Right renal cortex interstitium (tissue), 3 donors: Measurements from ENCODE around the gene TIMP3. TPM values are rescaled to one million over a fixed set of nuclear protein-coding genes. Genes with fewer than 3 reads are reported as not detected.

Experiments used
- DNase-seq, 3 donors: peaks; one replicate each; pipeline ENCODE4 v3.0.0-alpha.2; 2013; ENCODE audit warnings: low read depth in 3 of 3, low spot score in 2 of 3
- polyA plus RNA-seq, 3 donors: library from polyadenylated mRNA; unstranded; fragments of 120-200 nt; gene quantifications; one replicate each; pipeline ENCODE4 v1.2.1, GENCODE V29; 2013; ENCODE audit not compliant: insufficient read length in 3 of 3

The TIMP3 gene
- polyA plus RNA-seq, 3 donors = 136 to 161 (median 147) TPM

DNA sequence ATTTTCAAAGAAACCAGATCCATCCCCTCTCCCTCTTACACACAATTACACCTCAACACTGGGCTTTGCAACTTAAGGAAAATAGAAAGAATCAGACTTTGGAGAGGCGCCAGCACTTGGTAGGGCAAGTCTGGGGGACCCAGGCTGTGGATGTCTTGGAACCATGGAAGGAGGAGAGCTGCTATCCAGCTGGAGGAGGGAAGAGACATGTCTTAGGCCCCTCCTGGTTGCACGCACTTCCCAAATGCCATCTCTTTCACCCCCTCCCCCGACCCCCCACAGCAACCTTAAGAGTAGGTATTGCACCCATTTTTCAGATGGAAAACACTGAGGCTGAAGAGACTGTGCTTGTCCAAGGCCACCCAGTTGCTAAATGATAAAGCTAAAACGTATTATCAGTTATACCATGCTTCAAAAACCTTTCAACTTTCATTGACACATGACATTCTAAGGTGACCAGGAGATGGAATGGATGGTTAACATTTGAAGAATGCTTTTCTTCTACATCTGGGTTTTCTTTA, 3.9 kb downstream of the TIMP3 start:
- no peak for DNase-seq

DNA sequence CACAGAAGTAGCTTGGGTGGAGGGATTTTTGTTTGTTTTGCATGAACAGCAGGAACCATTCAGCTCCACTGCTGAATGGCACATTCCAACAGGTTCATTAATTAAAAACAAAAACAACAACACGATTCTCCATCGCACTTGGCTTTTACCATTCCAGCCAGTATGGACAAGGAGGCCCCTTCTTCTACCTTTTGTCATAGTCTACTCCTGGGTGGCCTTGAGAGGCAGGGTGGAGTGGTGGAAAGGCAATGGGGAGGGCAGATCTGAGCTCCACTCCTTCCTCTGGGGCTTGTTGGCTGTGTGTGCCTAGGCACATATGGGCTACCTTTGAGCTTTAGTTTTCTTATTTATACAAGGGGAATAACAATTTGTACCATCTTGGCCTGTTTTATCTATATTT, 4.8 kb downstream of the TIMP3 start:
- DNase-seq = no peak

DNA sequence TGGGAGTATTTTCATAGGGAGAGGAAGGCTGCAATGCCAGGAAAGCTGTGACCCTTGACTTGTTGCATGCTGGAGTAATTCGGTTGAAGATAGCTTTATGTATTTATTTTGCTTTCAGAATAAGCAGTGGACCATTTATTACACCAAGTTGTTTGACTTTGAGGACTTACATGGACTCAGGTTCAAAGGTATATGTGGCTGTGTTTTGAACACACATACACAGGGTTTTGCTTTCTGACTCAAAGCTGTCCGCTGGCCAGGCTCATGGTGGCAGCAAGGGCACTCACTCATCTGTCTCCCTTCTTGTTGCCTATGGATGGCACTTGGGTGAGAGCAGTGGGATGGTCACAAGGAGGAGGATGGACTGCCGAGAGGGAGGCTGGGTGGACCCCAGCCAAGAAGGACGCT, 6.5 kb downstream of the TIMP3 start:
- no peak for DNase-seq

DNA sequence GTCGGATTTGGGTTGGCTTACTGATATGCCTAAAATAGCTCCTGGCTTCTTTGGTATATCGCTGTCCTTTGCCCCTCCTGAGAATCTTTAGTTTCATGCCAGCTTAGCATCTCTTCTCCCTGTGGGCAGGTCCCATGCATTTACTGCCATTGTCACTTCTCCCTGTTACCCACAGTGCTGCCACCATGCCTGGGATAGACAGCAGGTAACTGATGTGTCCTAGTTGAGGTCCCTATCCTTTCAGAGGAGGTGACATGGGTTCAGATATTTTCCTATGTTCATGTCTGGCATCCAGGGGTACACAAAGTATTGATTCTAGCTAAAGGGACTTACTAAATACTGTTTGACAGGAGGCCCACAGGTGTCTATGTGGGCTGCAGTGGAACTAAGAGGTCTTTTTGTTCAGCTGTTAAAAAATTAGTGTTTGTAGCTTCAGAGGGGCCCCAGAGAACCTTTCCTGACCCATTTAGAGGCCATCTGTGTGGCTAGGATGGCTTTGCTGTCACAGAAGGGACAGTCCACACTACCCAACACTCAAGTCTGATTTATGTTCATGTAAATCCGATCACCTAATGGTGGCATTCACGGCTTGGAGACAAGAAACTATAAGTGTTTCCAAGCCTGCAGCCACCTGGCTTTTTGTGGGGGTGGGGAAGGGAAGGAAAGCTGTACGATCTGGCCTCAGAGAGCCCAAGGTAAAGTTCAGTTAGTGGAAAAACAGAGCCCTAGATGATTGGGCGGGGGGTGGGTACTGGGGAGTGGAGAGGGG, 8.5 kb downstream of the TIMP3 start:
- no peak for DNase-seq

DNA sequence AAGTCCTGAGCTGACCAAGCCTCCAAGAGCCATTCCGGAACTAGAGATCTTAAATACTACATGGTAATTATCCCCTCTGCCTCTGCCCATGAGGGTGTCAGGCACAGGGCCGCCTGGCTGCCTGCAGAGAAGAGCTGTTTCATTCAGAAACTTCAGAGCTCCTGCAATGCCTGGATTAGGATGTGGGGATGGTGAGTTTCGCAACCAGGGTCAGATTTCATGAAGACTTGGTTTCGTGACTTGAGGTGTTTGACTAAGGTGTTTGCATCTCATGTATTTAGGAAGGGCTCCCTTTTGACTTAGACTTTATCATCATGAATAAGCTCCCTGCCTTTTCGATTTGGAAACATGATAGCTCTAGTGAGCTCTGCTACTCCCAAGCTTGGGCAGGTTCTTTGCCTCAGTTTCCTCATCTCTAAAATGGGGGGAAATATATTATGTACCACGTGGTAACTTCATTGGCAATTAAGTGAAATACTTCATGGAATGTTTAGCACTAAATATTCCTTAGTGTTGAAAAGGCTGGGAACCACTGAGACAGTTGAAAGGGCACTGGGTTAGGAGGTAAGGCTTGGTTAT, 9.1 kb downstream of the TIMP3 start:
- DNase-seq = no peak

DNA sequence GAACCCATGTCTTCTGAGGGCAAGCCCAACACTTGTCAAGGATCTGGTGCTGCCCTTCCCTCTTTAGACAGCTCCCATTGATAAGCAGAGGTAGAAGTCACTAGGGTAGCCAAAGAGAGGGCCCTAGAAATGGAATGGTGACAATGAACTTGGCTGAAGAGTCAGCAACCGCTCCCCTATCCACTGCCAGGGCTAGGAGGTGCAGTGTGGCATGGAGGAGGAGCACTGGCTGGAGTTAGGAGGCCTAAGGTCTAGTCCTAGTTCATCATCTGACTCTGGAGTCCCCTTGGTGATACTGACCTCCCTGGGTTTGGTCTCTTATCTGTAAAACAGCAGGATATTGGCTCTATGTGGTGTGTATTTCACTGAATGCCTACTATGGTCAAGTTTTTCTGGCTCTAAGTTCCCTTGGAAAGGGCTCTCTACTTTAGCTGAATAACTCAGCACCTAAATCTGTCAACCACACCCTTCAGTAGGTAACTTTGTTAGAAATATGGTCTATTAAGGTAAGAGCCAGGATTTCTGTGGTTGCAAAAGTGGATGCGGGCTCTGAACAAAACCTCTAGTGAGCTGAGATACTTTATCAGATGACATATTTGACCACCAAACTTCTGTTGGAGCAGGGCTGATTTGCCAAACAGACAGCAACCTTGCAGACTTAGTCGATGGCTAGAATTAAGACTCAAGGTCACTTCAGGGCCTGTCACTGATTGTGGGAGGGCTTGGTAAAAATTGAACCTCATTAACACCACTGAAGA, 10.5 kb downstream of the TIMP3 start:
- DNase-seq = no peak

DNA sequence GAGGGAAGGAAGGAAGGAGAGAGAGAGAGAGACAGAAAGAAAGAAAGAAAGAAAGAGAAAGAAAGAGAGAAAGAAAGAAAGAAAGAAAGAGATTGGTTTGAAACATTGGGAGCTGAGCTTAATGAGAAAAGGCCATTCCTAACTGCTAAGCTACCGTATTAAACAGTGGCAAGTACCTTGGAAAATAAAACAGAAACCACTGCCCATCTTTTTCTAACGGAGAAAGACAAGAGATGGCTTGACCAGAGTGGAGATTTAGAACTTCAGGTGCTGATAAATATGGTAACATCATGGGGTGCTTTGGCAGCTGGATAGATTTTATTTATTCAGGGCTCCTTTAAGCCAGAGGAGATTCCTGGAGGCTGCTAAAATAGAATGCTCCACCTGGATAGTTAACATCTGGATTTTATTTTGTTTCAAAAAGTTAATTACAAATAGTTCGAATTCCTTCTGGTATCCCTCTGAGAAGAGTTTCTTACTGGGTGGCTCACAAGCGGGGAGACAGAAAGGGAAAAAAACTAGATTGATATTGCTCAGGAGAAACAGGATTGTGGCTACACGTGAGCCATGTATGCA, 12.9 kb downstream of the TIMP3 start:
- no peak for DNase-seq

DNA sequence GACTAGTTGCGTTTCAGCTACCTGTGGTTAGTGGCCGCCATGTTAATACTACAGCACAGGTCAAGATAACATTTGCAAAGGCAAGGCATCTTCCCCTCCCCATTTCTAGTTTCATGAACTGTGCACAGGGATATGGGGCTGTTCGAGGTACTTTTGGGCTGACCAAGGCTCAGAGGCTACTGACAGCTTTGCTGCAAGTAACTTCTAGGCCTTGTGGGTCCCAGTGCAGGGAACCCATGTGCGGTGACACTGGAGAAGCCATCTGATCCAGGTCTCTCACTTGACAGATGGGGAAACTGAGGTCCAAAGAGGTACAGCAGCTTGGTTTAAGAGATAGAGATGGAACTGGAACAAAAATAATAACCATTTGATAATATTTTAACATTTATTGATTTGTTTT, 13.6 kb downstream of the TIMP3 start:
- DNase-seq = no peak

DNA sequence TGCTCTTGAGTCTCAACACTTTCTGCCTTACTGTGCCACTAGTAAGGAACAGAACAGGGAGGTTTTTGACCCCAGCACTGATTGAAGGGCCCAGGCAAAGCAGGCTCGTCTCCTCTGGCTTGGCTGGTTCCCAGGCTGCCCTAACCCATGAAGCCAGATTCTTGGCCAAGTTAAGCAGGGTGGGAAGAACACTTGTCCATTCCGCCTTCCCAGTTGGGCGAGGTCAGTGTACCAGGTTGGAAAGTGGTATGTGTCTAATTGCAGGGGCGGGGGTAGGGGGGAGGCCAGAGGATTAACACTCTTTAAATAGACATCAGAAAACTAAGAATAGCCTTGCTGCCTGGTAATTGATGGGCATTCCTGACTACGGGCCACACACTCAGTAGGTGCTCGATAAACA, 14.4 kb downstream of the TIMP3 start:
- no peak for DNase-seq

DNA sequence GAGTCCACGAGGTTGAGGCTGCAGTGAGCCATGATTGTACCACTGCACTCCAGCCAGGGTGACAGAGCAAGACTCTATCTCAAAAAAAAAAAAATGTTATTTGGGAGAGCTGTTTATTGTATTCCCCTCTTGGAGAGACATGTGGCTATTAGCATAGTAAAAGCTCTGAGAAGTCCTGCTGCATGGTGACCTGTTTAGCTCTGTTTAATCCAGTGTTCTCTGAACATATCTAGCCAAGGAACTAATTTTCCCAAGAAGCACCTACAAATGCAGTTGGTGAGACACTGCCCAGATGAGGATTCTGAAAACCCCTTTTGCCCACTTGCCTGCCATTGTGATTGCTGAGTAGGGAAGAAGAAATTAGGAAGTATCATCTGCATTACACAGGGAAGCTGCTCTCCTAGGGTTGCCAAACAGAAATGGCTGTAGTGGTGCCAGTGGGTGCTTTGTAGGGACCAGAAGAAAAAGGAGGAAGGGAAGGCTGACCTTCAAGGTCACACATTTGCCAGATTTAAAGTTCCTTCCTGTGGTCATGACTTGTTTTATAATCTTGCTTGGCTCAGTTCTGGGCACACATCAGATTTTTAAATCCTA, 15.7 kb downstream of the TIMP3 start:
- DNase-seq = no peak

DNA sequence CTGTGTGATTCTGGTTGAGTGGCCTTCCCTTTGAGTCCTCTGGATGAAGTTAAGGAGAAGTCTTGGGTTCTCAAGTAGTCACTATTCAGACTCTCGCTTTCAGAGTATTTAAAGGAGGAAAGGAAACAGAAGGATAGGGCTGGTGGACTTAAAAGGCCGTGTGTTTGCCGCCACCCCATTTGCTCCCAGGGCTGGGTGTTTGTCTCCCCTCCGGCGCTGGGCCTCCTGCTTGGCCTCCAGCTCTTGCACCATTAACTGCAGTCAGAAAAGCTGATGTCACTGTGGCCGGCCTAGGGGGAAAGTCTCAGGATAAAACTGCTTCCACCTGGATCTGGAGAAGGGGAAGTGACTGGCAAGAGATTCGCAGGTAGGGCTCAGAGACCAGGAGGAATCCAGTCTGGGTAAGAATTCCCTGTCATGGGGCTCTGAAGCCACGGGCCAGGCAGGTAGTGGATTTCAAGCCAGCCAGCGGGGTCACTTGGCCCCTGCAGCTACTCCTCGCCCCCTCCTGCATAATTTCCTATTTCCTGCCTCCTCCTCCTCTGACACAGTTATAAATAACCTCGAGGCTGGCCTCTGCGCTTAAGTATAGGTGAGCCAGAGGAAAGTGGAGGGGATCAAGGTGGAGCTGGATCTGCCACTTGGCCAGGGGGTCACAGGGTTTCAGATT, 17.1 kb downstream of the TIMP3 start:
- no peak for DNase-seq

DNA sequence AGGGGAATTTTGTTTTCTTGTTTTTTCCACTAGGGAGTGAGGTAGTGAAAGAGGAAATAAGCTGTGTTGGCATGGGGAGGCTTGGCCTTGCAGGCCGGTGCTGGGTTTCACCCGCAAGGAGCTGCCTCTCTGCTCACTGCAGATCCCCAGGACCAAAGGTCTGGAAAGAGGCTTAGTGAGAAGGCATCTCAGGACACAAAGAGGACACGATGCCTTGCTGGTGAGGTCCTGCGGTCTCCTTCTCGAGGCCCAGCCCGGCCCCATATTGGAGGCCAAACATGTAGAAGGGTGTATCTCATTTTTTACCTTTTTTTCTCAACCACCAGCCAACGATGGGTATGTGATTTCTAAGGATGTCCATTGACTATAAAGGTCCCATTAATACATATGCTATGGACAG, 17.6 kb downstream of the TIMP3 start:
- no peak for DNase-seq

DNA sequence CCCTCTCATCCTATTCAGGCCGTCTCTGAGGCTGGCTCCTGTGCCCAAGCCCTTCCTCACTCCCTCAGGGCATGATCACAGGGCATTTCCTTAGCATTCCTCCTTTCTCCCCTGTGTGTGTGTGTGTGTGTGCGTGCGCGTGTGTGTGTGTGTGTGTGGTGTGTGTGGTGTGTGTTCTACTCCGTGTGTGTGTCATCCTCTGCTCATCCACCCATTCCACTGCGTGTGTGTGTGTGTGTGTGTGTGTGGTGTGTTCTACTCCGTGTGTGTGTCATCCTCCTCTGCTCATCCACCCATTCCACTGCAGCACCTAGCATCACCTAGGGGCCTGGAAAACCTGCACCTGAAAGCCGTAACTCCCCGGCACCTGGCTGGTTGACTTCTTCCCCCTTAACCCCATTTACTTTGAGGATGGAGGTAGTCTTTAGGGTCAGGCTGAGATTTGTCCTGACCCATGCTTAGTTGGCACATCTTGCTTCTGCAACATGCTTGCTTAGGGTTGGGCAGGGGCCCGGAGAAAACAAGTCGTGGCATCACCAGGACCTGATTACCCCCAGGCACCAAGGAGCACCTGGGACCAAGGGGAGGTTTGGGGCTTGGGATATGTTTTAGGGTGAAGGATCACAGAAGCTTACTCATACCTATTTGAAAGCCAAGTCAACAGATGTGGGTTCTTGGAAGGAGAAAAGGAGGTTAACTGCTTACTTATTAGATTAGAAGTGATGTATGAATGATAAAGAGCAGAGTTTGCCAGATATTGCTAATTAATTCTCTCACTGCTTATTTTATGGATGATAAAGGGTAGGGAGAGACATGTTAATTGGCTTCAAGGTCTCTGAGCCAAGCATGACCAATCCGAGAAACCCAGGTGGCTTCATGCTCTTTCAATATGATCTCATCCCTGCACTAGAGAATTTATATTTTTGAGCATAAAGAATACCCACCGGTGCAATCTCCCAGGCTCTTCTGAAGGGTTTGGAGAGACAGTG, 18.9 kb downstream of the TIMP3 start:
- DNase-seq = no peak

DNA sequence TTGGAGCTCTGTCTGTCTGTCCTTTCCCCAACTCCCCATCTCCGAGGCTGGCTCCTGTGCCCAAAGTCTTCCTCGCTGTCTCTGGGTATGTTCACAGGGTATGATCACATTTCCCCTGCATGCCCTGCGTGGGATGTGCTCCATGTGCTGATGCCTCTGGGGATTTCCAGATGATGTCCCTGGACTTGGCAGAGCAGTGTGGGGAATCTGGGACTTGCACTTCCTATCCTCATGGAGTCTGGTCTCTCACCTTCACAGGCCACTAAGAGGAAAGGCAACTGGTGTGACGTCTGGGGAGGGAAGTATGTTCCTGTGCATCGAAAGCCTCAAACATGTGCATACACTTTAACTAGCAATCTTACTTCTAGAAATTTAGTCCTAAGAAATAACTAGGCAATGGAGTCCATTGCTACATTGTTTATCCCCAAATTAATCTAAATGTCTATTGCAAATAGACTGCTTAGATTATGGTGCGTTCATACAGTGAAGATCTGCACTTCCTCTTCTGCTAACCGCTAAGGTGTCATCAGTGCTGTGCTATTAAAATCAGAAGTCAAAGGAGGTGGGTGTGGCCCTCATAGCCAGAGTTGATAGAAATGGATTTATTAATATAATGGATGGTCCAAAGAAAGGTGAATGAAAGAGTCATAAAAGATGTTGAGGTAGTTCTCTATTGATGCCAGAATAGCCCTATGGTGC, 20.8 kb downstream of the TIMP3 start:
- no peak for DNase-seq

DNA sequence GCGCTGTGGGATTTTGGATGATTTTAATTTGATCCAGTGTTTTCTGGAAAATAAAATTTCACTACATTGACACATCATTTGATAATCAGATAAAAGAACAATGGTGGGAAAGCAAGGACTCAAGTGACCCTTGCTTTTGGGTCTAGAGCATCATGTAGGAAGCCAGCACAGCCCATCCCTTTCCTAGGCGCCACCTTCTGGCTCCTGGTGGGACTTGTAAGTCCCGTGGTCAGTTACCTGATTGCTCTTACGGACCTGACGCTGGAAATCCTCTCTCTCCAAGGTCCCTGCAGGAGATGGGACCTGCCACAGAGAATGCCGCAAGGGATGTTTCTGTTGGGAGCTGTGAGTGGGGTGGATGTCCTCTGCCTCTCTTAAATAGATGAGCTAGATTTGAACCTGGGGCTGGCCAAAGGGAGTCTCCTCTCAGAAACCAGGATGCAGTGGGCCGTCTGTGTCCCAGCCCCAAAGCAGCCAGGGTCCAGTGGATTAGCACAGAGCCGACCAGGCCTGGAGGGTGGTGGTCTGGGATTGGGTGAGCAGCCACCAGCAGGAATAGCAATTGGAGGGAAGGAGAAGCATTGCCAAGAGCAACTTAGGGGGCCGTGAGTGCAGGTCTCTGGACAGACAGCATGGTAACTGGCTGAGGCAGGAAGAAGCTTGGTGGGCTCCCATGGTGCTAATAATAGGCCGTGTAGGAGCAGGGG, 21.7 kb downstream of the TIMP3 start:
- DNase-seq = no peak

DNA sequence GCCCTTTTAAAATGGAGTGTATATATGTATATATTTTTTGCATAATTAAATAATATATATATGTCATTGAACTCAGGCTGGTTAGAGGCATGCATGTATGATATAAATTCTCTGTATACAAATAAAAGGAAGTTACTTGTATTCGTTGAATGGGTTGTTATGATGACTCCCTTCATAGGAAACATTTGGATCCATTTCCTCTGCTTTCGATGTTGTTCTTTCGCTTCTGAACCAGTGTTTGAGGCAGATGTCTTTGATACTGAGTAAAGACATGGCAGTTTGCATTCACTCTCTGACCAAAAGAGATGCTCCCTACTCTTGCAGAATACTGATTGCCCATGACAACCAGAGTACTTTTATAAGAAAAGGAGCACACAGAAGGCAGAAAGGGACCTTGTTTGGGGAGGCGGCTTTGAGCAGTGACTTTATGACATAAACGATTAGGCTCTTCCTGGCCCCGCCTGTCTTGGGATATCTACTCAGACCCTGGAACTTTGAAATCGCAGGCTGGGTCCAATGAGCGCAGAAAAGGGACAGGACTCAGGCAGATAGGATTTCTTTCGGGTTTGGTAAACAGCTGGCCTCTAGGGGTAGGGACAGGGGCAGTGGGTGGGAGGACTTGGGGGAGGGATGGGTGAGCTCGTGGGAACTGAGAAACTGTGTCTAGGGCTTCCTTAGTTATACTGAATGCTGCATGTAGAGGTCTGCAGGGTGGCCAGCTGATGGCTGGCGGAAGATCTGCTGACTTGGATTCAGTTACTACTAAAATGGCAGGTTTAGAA, 23.2 kb downstream of the TIMP3 start:
- no peak for DNase-seq

DNA sequence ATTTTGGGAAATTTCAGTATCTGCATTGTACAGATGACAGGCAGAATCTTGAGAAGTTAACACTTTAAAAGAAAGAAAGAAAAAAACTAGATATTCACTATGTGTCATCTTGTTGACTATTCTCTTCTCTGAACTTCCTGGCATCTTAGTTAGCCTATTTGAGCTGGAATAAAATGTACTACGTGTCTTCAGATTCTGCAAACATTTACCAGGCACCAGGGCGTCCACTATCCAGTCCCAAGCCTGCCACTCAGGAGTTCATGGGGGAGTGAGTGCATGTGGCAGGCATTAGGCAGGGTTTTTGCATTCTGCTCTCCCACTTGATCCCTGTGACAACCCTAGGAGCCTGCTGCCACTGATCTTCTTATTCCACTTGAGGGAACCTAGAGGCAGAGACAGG, 25.0 kb downstream of the TIMP3 start:
- DNase-seq = no peak
